ENCODE results near the gene FRMD4B. TPM values are rescaled to one million over a fixed set of nuclear protein-coding genes. Genes with fewer than 3 reads are reported as not detected.
A peak's percentile ranks its signal among the peaks of the same experiment; 100 is the strongest.

Gene FRMD4B
- total RNA-seq, 6 donors from 2014 or later: 48.0 to 136 (median 62.8) TPM

- no peak for DNase-seq
- H3K4me3 ChIP-seq: peak overlapping the region in 3 of 4 donors; percentile 22 to 47 (median 43)
- H3K4me1 ChIP-seq: peaks cover 10 to 46% (median 19%) of the 10 kb centered on the region in 4 donors
- WGBS, 2 donors: 38 to 57% methylated on average over 6 of the region's 6 CpGs
- H3K9me3 ChIP-seq: no peaks in the 10 kb centered on the region
- peak overlapping the region; percentile 50 to 81 (median 66) for H3K27ac ChIP-seq
- ATAC-seq (ENCODE audit: low FRiP score in 2 of 2): peak in 1 of 2 donors; percentile 68
- TF ChIP-seq POLR2AphosphoS5 (IDR thresholded peaks at IDR 0.05) (no peak), POLR2A (IDR thresholded peaks at IDR 0.05) (no peak), EP300 (IDR thresholded peaks at IDR 0.05) (no peak)
- TF ChIP-seq, protein P1, sequence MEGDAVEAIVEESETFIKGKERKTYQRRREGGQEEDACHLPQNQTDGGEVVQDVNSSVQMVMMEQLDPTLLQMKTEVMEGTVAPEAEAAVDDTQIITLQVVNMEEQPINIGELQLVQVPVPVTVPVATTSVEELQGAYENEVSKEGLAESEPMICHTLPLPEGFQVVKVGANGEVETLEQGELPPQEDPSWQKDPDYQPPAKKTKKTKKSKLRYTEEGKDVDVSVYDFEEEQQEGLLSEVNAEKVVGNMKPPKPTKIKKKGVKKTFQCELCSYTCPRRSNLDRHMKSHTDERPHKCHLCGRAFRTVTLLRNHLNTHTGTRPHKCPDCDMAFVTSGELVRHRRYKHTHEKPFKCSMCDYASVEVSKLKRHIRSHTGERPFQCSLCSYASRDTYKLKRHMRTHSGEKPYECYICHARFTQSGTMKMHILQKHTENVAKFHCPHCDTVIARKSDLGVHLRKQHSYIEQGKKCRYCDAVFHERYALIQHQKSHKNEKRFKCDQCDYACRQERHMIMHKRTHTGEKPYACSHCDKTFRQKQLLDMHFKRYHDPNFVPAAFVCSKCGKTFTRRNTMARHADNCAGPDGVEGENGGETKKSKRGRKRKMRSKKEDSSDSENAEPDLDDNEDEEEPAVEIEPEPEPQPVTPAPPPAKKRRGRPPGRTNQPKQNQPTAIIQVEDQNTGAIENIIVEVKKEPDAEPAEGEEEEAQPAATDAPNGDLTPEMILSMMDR (IDR thresholded peaks at IDR 0.05): no peak
- no peaks in the 10 kb centered on the region for H3K36me3 ChIP-seq
- no peaks in the 10 kb centered on the region for H3K27me3 ChIP-seq
Measured at GRCh38 chr3:69352305-69353087, 33.4 kb downstream of the FRMD4B start.

GRCh38 chr3:69343875-69344274 is 42.0 kb downstream of the FRMD4B start:
- H3K4me1 ChIP-seq: peaks cover 26 to 46% (median 35%) of the 10 kb centered on the region in 4 donors
- no peak for ATAC-seq (ENCODE audit: low FRiP score in 2 of 2)
- H3K27ac ChIP-seq: no peak overlapping the region
- TF ChIP-seq POLR2AphosphoS5 (IDR thresholded peaks at IDR 0.05): no peak
- TF ChIP-seq, protein P1 (IDR thresholded peaks at IDR 0.05): no peak
- no peak for TF ChIP-seq POLR2A (IDR thresholded peaks at IDR 0.05)
- no peak for TF ChIP-seq EP300 (IDR thresholded peaks at IDR 0.05)
- no peaks in the 10 kb centered on the region for H3K27me3 ChIP-seq
- no peak overlapping the region for H3K4me3 ChIP-seq
- H3K9me3 ChIP-seq: no peaks in the 10 kb centered on the region
- 84 to 89% methylated on average over 4 of the region's 4 CpGs for WGBS, 2 donors
- DNase-seq: no peak
- no peaks in the 10 kb centered on the region for H3K36me3 ChIP-seq

GRCh38 chr3:69342074-69342473 is 43.8 kb downstream of the FRMD4B start:
- Histone ChIP-seq H3K4me1 (peaks cover 27 to 48% (median 39%) of the 10 kb centered on the region in 4 donors), H3K27me3 (no peaks in the 10 kb centered on the region), H3K36me3 (no peaks in the 10 kb centered on the region), H3K27ac (peak overlapping the region in 2 of 4 donors; percentile 43 to 54), H3K4me3 (no peak overlapping the region), H3K9me3 (no peaks in the 10 kb centered on the region)
- DNase-seq: no peak
- peak; percentile 46 to 56 for ATAC-seq (ENCODE audit: low FRiP score in 2 of 2)
- TF ChIP-seq EP300 (IDR thresholded peaks at IDR 0.05) (peak in 2 of 4 donors; percentile 4 to 66), POLR2AphosphoS5 (IDR thresholded peaks at IDR 0.05) (no peak)

DNA sequence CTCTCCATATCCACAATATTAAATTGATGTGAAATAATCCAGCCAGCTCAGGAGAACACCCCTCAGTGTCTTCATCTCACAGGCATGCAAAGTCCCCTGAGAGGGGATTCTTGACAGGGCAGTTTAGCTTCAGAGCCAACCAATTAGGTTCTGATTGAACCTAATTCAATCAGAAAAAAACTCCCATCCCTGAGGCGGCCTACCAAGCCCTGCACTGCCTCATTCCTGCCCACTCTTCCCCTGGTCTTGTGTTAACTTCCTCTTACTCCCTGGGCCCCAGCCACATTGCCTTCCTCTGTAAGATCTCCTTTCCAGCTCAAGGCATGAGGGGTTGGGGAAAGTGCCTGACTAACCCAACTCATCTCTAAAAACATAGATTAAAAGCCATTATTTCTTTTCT is 46.1 kb downstream of the FRMD4B start:
- H3K9me3 ChIP-seq: no peaks in the 10 kb centered on the region
- peak overlapping the region; percentile 3 to 45 (median 10) for H3K27ac ChIP-seq
- H3K4me1 ChIP-seq: peaks cover 27 to 48% (median 40%) of the 10 kb centered on the region in 4 donors
- DNase-seq: peak in 1 of 2 donors; percentile 70
- H3K36me3 ChIP-seq: no peaks in the 10 kb centered on the region
- H3K27me3 ChIP-seq: no peaks in the 10 kb centered on the region
- TF ChIP-seq EP300 (IDR thresholded peaks at IDR 0.05): no peak
- 30 to 50% methylated on average over 1 of the region's 1 CpG for WGBS, 2 donors
- H3K4me3 ChIP-seq: no peak overlapping the region
- ATAC-seq (ENCODE audit: low FRiP score in 2 of 2): peak; percentile 74 to 86

DNA sequence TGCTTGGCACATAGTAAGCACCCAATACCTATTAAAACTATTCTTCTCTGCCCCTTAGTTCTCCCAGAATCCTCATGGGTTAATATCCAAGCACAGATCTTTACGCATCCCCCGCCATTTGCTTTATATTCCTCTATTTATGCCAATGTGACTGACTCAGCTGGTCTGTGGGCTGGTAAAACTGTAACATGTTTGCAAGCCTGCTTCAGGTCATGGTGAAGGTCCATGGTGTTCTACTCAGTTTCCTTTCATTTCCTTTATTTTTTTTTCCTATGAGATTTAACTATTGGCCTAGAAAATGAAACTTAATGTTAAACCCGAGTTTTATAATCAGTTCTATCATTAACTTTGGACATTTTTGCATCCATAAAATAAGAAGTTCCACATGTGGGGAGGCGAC is 47.0 kb downstream of the FRMD4B start:
- DNase-seq (no peak), ATAC-seq (ENCODE audit: low FRiP score in 2 of 2) (no peak)
- Histone ChIP-seq H3K36me3 (no peaks in the 10 kb centered on the region), H3K27ac (peak overlapping the region in 2 of 4 donors; percentile 12 to 45), H3K27me3 (no peaks in the 10 kb centered on the region), H3K4me3 (no peak overlapping the region), H3K4me1 (peaks cover 27 to 49% (median 43%) of the 10 kb centered on the region in 4 donors), H3K9me3 (no peaks in the 10 kb centered on the region)
- 71 to 78% methylated on average over 4 of the region's 4 CpGs for WGBS, 2 donors
- TF ChIP-seq EP300 (IDR thresholded peaks at IDR 0.05): no peak

GRCh38 chr3:69332934-69333333 is 53.0 kb downstream of the FRMD4B start:
- no peak overlapping the region for H3K27ac ChIP-seq
- 87% methylated on average over 2 of the region's 2 CpGs for WGBS, 2 donors
- no peaks in the 10 kb centered on the region for H3K36me3 ChIP-seq
- H3K27me3 ChIP-seq: no peaks in the 10 kb centered on the region
- no peak for TF ChIP-seq EP300 (IDR thresholded peaks at IDR 0.05)
- TF ChIP-seq POLR2A (IDR thresholded peaks at IDR 0.05): no peak
- TF ChIP-seq, protein P1 (IDR thresholded peaks at IDR 0.05): no peak
- TF ChIP-seq POLR2AphosphoS5 (IDR thresholded peaks at IDR 0.05): no peak
- peaks cover 24 to 49% (median 44%) of the 10 kb centered on the region in 4 donors for H3K4me1 ChIP-seq
- ATAC-seq (ENCODE audit: low FRiP score in 2 of 2): no peak
- H3K4me3 ChIP-seq: no peak overlapping the region
- no peak for DNase-seq
- H3K9me3 ChIP-seq: no peaks in the 10 kb centered on the region

Measured in upper lobe of left lung (tissue), 6 donors.